ENCODE measurements around the gene MRPL50. TPM values are rescaled to one million over a fixed set of nuclear protein-coding genes. Genes with fewer than 3 reads are reported as not detected.
A peak's percentile ranks its signal among the peaks of the same experiment; 100 is the strongest.

The MRPL50 gene
- total RNA-seq, 2 donors from 2014 or later = 9.5 to 10.1 TPM

DNA sequence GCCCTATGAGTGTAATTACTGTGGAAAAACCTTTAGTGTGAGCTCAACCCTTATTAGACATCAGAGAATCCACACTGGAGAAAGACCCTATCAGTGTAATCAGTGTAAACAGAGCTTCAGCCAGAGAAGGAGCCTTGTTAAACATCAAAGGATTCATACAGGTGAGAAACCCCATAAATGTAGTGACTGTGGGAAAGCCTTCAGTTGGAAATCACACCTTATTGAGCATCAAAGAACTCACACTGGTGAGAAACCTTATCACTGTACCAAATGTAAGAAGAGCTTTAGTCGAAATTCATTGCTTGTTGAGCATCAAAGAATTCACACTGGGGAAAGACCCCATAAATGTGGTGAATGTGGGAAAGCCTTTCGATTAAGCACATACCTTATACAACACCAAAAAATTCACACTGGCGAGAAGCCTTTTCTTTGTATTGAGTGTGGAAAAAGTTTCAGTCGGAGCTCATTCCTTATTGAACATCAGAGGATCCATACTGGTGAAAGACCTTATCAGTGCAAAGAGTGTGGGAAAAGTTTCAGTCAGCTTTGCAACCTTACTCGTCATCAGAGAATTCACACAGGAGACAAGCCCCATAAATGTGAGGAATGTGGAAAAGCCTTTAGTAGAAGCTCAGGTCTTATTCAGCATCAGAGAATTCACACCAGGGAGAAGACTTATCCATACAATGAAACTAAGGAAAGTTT is 10.1 kb upstream of the MRPL50 start:
- intact Hi-C loops (cut with DNase I) = no loop called here
- Histone ChIP-seq H3K36me3 (peaks cover 43% of the 10 kb centered on the region), H3K9ac (ENCODE audit: low read depth in 2 of 2, low read length in 2 of 2) (no peak overlapping the region), H3K4me1 (no peaks in the 10 kb centered on the region), H3K27me3 (no peaks in the 10 kb centered on the region), H3K27ac (no peak overlapping the region), H3K9me3 (peaks cover 23% of the 10 kb centered on the region), H3K4me3 (no peak overlapping the region)
- no peak for DNase-seq
- TF ChIP-seq, protein P1, sequence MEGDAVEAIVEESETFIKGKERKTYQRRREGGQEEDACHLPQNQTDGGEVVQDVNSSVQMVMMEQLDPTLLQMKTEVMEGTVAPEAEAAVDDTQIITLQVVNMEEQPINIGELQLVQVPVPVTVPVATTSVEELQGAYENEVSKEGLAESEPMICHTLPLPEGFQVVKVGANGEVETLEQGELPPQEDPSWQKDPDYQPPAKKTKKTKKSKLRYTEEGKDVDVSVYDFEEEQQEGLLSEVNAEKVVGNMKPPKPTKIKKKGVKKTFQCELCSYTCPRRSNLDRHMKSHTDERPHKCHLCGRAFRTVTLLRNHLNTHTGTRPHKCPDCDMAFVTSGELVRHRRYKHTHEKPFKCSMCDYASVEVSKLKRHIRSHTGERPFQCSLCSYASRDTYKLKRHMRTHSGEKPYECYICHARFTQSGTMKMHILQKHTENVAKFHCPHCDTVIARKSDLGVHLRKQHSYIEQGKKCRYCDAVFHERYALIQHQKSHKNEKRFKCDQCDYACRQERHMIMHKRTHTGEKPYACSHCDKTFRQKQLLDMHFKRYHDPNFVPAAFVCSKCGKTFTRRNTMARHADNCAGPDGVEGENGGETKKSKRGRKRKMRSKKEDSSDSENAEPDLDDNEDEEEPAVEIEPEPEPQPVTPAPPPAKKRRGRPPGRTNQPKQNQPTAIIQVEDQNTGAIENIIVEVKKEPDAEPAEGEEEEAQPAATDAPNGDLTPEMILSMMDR (IDR thresholded peaks at IDR 0.05) = no peak

DNA sequence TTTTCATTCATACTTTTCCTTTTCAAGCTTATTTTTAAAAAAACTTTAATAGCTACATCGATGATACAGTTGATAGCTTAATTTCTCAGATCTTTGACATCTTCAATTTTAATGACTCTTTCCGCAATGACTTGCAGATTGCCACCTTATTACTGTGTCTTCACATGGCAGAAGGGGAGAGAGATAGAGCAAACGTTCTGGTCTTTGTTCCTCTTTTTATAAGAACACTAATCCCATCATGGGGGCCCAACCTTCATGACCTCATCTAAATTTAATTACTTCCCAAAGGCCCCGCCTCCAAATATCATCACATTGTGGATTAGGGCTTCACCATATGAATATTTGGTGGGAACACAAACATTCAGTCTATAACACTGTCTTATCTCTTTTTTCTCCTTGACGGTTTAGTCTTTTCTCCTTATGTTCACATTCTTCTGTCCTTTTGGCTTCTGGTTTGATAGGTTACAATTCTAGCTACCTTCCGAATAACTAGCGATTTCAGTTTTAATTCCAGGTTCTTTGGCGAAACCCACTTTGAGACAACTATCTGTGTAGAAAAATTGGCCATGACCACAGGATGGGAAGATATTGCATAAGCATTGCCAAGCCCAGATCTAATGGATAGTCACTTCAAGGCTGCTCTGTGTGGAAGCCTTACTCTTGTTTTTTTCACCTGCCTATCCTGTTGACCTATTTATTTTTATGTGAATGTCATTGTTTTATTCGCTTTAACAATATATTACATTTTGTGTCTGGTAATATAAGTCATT is 5.3 kb upstream of the MRPL50 start:
- no peak overlapping the region for H3K4me3 ChIP-seq
- H3K27me3 ChIP-seq = no peaks in the 10 kb centered on the region
- no peak for DNase-seq
- H3K9me3 ChIP-seq = peaks cover 5% of the 10 kb centered on the region
- H3K27ac ChIP-seq = no peak overlapping the region
- TF ChIP-seq, protein P1 (IDR thresholded peaks at IDR 0.05) = no peak
- no peaks in the 10 kb centered on the region for H3K4me1 ChIP-seq
- H3K36me3 ChIP-seq = peaks cover 55% of the 10 kb centered on the region
- no peak overlapping the region for H3K9ac ChIP-seq (ENCODE audit: low read depth in 2 of 2, low read length in 2 of 2)
- intact Hi-C loops (cut with DNase I) = no loop called here

DNA sequence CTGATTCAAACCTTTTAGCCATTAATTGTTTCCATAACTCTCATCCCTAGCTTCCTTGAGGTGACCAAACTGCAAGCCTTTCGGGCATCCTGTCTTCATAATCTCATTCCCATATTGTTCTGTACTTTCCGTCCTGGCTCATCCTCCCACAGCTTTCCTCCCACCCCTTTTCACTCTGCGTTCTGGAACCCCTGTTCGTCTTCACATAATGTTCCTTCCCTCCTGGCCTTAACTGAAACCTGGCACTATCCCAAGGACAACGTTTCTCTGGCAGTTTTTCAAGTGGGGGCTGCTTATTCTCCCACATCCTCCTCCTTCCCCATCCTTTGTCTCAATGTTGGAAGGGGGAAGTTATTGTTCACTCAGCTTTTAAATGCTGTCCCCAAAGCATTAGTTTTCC is 1.7 kb upstream of the MRPL50 start:
- H3K27ac ChIP-seq = no peak overlapping the region
- no peaks in the 10 kb centered on the region for H3K27me3 ChIP-seq
- H3K9ac ChIP-seq (ENCODE audit: low read depth in 2 of 2, low read length in 2 of 2) = peak overlapping the region in 1 of 2 donors; percentile 12
- TF ChIP-seq, protein P1 (IDR thresholded peaks at IDR 0.05) = no peak
- peaks cover 32% of the 10 kb centered on the region for H3K36me3 ChIP-seq
- H3K4me3 ChIP-seq = peak overlapping the region; percentile 66
- H3K9me3 ChIP-seq = no peaks in the 10 kb centered on the region
- no peaks in the 10 kb centered on the region for H3K4me1 ChIP-seq
- no peak for DNase-seq
- intact Hi-C loops (cut with DNase I) = no loop called here

DNA sequence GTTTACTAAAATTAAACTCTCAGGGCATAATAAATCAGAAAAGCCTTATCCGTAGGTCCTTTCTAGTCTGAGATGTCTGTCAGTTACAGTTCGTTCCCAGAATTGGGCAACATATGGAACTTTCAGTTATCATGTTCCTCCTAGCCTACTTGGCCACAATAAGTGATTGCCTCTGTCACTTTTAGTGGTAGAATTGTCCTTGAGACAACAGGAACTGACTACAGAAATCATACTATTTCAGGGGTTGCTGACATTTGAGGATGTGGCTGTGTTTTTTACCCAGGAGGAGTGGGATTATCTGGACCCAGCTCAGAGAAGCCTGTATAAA is 1.2 kb upstream of the MRPL50 start:
- H3K27ac ChIP-seq = peak overlapping the region; percentile 73
- no peaks in the 10 kb centered on the region for H3K9me3 ChIP-seq
- H3K9ac ChIP-seq (ENCODE audit: low read depth in 2 of 2, low read length in 2 of 2) = peak overlapping the region; percentile 78 to 91
- no peak for DNase-seq
- H3K4me1 ChIP-seq = no peaks in the 10 kb centered on the region
- no peaks in the 10 kb centered on the region for H3K27me3 ChIP-seq
- H3K4me3 ChIP-seq = peak overlapping the region; percentile 66
- H3K36me3 ChIP-seq = peaks cover 26% of the 10 kb centered on the region
- intact Hi-C loops (cut with DNase I) = loop anchor here (10.0 kb wide), 1 partner anchor 685 kb away; no protein-coding TSS in a partner anchor
- TF ChIP-seq, protein P1 (IDR thresholded peaks at IDR 0.05) = no peak

DNA sequence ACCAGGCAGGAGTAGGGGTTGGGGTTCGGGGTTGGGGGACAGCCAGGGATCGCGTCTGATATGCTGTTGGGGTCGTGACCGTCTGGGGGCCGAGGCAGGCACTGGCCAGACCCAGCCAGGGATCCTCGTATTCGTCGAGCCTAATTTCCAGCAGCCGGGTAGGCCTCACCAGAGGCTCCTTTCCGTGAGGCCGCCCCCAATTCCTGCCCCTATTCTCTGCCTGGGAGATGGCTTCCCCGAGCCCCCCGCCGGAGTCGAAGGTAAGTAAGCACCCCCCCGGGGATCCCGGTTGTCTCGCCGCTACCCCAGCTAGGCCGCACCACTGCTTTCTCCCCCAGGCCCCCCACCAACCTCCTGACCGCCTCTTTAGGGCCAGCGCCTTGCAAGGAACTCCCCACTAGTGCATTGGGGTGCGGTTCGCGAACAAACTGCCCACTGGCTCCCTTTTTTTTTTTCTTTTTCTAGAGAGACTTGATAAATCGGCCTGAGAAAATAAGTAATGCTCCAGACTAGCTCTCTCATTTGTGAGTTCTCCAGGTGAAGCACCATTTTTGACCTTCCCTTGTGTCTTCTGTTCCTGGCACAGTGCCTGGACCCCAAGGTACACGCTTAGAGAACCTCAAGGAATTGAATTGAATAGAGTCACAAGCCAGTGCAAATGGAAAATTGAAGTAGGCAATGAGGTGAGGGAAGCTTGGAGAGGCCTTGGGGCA is 668 bp upstream of the MRPL50 start:
- peak overlapping the region; percentile 66 for H3K4me3 ChIP-seq
- peak; percentile 26 for DNase-seq
- intact Hi-C loops (cut with DNase I) = loop anchor here (10.0 kb wide), 1 partner anchor 684 kb away; no protein-coding TSS in a partner anchor
- TF ChIP-seq, protein P1 (IDR thresholded peaks at IDR 0.05) = no peak
- H3K4me1 ChIP-seq = no peaks in the 10 kb centered on the region
- H3K27me3 ChIP-seq = no peaks in the 10 kb centered on the region
- peak overlapping the region; percentile 73 for H3K27ac ChIP-seq
- H3K36me3 ChIP-seq = peaks cover 23% of the 10 kb centered on the region
- peak overlapping the region; percentile 78 to 91 for H3K9ac ChIP-seq (ENCODE audit: low read depth in 2 of 2, low read length in 2 of 2)
- no peaks in the 10 kb centered on the region for H3K9me3 ChIP-seq
